NCI-H2227 (cell line): ENCODE measurements around the gene ENDOU.

Experiments used
- DNase-seq: peaks from one replicate; lab custom pipeline; 2025; ENCODE audit not compliant: unreplicated experiment; lab: John Stamatoyannopoulos, UW

The ENDOU gene

GRCh38 chr12:47725091-47725772, at the start of gene ENDOU:
TSS of gene ENDOU (minus strand) at chr12:47725490. CDS start at chr12:47725413, 77 bp downstream.
- no peak for DNase-seq

GRCh38 chr12:47774663-47775062, 49.4 kb upstream of the ENDOU start:
- DNase-seq, result no peak

GRCh38 chr12:47773858-47774580, 48.7 kb upstream of the ENDOU start:
- no peak for DNase-seq

GRCh38 chr12:47773062-47773857, 48.0 kb upstream of the ENDOU start, which contains the start of gene SLC48A1:
TSS of gene SLC48A1 (plus strand) at chr12:47773238. CDS start at chr12:47773305, 67 bp downstream.
- DNase-seq, result peak; percentile 80

- DNase-seq, result no peak
Observed at GRCh38 chr12:47772738-47773061, 47.4 kb upstream of the ENDOU start.

GRCh38 chr12:47772094-47772660, 46.9 kb upstream of the ENDOU start:
- no peak for DNase-seq

GRCh38 chr12:47771304-47771703, 46.0 kb upstream of the ENDOU start:
- no peak for DNase-seq

GRCh38 chr12:47770086-47770726, 44.9 kb upstream of the ENDOU start:
- DNase-seq, result no peak

GRCh38 chr12:47769234-47770085, 44.2 kb upstream of the ENDOU start:
- no peak for DNase-seq

- no peak for DNase-seq
Observed at GRCh38 chr12:47768323-47768811, 43.1 kb upstream of the ENDOU start.

GRCh38 chr12:47767216-47767724, 42.0 kb upstream of the ENDOU start:
- DNase-seq, result no peak

- DNase-seq, result no peak
Observed at GRCh38 chr12:47766502-47767215, 41.4 kb upstream of the ENDOU start.

- no peak for DNase-seq
Observed at GRCh38 chr12:47763481-47764346, 38.4 kb upstream of the ENDOU start.

GRCh38 chr12:47762850-47763465, 37.7 kb upstream of the ENDOU start:
- DNase-seq, result no peak

GRCh38 chr12:47758834-47759690, 33.8 kb upstream of the ENDOU start, which contains the start of gene RAPGEF3:
TSS of gene RAPGEF3 (minus strand) at chr12:47758880. CDS start at chr12:47758556, 324 bp downstream.
- peak; percentile 69 for DNase-seq

GRCh38 chr12:47758584-47758833, 33.2 kb upstream of the ENDOU start:
- no peak for DNase-seq
